Stomach smooth muscle (tissue), 2 donors: ENCODE measurements around the gene CXCL16.
"Not testable (repeated sequence)": the region's sequence is repeated elsewhere in the genome, so short reads cannot be mapped to it uniquely, and the experiment has no call there.

ENCODE experiments used
- H3K27ac ChIP-seq: one replicate; pipeline ENCODE4 v1.7.0; 2013; ENCODE audit warnings: mild to moderate bottlenecking, low read length, inconsistent platforms
- H3K27me3 ChIP-seq, 2 donors: one replicate each; pipeline ENCODE4 v1.7.0; 2013; ENCODE audit warnings: low read length in 2 of 2; ENCODE audit not compliant: insufficient read depth in 2 of 2, control insufficient read depth in 1 of 2
- H3K36me3 ChIP-seq, 2 donors: one replicate each; pipeline ENCODE4 v1.7.0; 2013; ENCODE audit warnings: low read length in 2 of 2; ENCODE audit not compliant: control insufficient read depth in 2 of 2, insufficient read depth in 2 of 2
- H3K4me1 ChIP-seq: one replicate; pipeline ENCODE4 v1.7.0; 2013; ENCODE audit warnings: low read length; ENCODE audit not compliant: control insufficient read depth, insufficient read depth
- H3K4me3 ChIP-seq, 2 donors: one replicate each; pipeline ENCODE4 v1.7.0; 2013; ENCODE audit warnings: low read length in 2 of 2
- H3K9ac ChIP-seq, 2 donors: one replicate each; pipeline ENCODE4 v1.7.0; 2013; ENCODE audit warnings: low read length in 2 of 2, mild to moderate bottlenecking in 1 of 2
- H3K9me3 ChIP-seq, 2 donors: one replicate each; pipeline ENCODE4 v1.7.0; 2013; ENCODE audit warnings: low read length in 2 of 2; ENCODE audit not compliant: control insufficient read depth in 2 of 2
- donor health status: healthy.
- donor health status: Pancreatic carcinoma.

Gene CXCL16

DNA sequence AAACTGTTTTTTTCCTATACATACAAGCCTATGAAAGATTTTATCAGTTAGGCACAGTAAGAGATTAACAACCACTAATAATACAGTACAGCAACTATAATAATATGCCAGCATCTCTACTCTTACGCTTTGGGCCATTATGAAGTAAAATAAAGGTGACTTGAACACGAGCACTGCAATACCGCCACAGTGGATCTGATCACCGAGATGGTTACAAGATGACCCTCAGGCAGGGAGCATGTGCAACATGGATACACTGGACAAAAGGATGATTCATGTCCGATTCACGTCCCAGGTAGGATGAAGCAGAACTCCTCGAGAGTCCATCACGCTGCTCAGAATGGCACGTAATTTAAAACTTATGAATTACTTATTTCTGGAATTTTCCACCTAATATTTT lies 46.3 kb downstream of the CXCL16 start:
- Histone ChIP-seq H3K36me3 (peaks cover 0 to 7% of the 10 kb centered on the region in 2 donors), H3K4me1 (peaks cover 8% of the 10 kb centered on the region), H3K27me3 (no peaks in the 10 kb centered on the region), H3K9ac (no peak overlapping the region), H3K27ac (no peak overlapping the region), H3K4me3 (no peak overlapping the region), H3K9me3 (no peaks in the 10 kb centered on the region)

DNA sequence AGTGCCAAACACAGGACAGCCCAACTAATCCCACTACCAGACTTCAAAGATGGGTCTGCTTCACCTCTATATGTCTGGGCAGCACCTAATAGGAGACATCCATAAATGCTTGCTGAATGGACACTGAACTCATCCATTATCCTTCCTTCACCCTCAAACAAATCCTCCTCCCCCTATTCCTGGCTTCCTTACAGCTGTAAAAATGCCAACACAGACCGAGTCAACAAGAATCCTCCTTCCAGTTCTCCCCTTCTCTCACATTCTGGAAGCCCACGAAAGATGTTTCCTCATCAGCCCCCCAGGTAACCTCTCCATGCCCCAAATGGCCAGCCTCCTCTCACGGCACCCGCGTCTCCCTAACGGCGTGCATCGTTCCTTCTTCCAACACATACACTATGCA lies 48.0 kb downstream of the CXCL16 start:
- Histone ChIP-seq H3K4me1 (peaks cover 8% of the 10 kb centered on the region), H3K27me3 (no peaks in the 10 kb centered on the region), H3K9ac (peak overlapping the region in 1 of 2 donors; percentile 47), H3K9me3 (no peaks in the 10 kb centered on the region), H3K4me3 (peak overlapping the region; percentile 40 to 53), H3K27ac (peak overlapping the region; percentile 24), H3K36me3 (peaks cover 0 to 7% of the 10 kb centered on the region in 2 donors)

DNA sequence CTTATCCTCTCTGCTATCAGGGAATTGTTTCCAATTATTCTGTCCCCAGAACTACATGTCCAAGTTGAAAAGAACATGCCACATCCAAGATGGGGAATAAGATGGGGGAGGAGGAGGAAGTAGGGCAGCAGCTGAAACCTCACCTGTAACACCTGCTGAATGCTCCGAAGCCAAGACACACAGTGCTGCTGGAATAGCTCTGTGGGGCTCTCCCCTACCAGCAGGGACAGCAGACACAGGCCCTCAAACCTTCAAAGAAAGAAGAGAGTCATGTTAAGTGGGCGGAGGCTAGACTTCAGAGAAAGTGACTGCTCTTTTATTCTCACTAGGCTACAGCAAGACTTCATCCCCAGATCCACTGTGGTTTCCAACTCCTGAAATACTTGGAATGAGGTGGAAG lies 49.0 kb downstream of the CXCL16 start:
- no peaks in the 10 kb centered on the region for H3K9me3 ChIP-seq
- peaks cover 8% of the 10 kb centered on the region for H3K4me1 ChIP-seq
- no peak overlapping the region for H3K27ac ChIP-seq
- H3K9ac ChIP-seq, result no peak overlapping the region
- H3K36me3 ChIP-seq, result peaks cover 0 to 7% of the 10 kb centered on the region in 2 donors
- H3K27me3 ChIP-seq, result no peaks in the 10 kb centered on the region
- H3K4me3 ChIP-seq, result no peak overlapping the region

DNA sequence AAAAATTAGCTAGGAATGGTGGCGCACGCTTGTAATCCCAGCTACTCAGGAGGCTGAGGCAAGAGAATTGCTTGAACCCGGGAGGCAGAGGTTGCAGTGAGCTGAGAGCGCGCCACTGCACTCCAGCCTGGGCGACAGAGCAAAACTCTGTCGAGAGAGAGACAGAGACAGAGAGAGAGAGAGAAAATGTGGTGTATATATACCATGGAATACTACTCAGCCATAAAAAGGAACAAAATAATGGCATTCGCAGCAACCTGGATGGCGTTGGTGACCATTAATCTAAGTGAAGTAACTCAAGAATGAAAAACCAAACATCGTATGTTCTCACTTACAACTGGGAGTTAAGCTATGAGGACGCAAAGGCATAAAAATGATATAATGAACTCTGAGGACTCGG lies 49.9 kb downstream of the CXCL16 start:
- not testable (repeated sequence) for H3K4me3 ChIP-seq, H3K9ac ChIP-seq, H3K27me3 ChIP-seq, H3K36me3 ChIP-seq, H3K9me3 ChIP-seq, H3K27ac ChIP-seq, H3K4me1 ChIP-seq

DNA sequence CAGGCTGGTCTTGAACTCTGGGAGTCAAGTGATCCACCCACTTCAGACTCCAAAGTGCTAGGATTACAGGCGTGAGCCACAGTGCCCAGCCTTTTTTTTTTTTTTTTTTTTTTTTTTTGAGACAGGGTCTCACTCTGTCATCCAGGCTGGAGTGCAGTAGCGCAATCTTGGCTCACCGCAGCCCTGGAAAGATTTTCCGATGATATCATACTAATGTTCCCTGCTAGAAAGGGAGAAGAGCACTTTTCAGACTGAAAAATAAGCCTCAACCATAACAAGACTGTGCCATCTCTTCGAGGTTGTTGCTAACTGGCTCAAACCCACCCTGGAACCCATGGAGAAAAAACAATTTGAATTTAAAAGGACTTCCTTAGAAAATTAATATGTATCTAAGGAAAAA lies 56.0 kb downstream of the CXCL16 start:
- not testable (repeated sequence) for H3K4me3 ChIP-seq, H3K9me3 ChIP-seq, H3K27me3 ChIP-seq, H3K9ac ChIP-seq, H3K4me1 ChIP-seq
- H3K27ac ChIP-seq, result peak overlapping the region; percentile 69
- peaks cover 16 to 24% of the 10 kb centered on the region in 2 donors for H3K36me3 ChIP-seq
